GM19463 (cell line): Measurements from ENCODE around the gene GANC.

Experiments
- ATAC-seq: cut with Tn5 transposase; IDR thresholded peaks from one replicate; pipeline ENCODE4 v1.9.1; 2021; ENCODE audit warnings: mild to moderate bottlenecking, moderate library complexity; ENCODE audit not compliant: unreplicated experiment

Gene GANC

DNA sequence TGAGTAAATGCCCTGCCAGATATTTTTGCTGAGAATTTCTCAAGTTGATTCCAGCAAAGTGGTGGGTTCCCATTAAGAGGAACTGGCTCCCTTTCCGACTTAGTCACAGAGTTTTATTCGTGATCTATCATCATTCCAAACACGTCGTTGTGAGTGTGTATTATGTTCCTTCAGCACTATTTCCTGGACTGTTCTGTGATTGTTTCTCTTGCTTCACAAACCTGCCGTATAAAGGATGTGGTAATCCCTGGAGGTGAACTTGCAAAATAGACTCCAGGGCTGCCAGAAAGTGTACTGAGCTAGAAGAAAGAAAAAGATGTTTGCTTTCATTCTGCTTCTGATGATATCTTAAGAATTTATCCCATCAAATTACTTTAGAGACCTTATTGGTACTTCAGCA, 71.8 kb downstream of the GANC start:
- ATAC-seq: no peak

- no peak for ATAC-seq
Observed at GRCh38 chr15:42345504-42345903, 72.5 kb downstream of the GANC start.

- ATAC-seq: no peak
Observed at GRCh38 chr15:42348083-42348482, 75.1 kb downstream of the GANC start.

GRCh38 chr15:42349186-42349585, 76.2 kb downstream of the GANC start:
- ATAC-seq: no peak

DNA sequence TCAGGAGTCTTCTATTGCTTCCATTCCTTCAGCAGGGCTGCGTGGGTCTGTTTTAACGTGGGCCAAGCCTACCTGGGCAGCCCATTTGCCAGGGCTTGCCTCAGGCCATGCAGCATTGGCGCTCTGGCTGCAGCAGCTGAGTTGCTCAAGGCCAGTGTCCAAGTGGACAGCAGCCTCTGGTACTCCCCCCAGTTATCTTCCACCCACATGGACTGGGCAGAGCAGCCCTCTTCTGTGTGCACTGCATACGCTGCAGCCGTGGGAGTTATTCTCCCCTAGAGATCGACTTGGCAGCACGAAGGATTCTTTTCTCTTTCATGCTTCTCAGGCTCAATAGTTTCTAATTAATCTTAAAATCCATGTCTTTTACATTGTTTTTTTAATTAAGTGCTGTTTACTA, 79.4 kb downstream of the GANC start:
- ATAC-seq: no peak

DNA sequence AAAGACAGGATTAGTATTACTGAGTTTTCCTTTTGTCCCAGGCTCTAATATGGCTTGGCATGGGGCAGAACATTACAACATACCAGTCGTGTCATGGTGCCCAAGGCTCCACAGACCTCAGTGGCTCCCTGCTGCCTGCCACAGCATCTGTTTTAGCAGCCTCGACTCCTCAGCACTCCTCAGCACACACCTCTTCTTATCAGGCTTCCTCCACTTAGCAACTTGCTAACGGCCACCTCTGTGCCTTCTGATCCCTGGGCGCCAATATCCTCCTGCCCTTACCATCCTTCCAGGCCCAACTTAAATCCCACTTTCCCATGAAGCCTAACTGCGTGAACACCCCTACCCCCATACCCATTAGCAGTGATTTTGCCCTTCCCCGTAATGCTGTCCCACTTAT, 80.1 kb downstream of the GANC start:
- no peak for ATAC-seq

DNA sequence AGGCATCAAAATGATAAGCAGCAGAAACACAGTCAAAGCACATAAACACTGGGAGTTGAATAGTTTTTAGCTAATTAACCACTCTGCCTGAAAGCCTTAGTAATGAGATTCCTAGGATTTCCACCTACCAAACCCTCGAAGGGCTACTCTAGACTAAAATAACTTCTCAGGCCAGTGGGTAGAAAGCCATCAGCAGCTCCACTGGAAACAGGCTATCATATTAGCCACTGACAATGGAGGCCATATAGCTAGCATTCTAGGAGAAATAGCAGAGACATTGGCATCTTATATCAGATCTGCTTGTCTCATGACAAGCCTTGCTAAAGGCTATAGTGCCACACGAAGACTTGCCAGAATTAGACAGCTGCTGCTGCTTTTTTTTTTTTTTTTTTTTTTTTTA, 81.8 kb downstream of the GANC start:
- no peak for ATAC-seq

DNA sequence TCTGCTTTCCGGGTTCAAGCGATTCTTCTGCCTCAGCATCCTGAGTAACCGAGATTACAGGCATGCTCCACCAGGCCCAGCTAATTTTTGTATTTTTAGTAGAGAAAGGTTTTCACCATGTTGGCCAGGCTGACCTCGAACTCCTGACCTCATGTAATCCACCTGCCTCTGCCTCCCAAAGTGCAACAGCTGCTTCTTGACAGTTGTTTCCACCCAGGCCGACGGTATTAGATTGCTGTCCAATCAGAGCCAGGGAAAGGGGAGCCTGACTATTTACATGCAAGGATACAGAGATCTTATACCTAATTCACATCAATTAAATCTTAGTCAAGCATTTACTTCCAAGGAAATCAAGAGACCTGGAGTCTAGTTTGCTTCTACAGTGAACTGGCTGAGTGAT, 82.3 kb downstream of the GANC start:
- no peak for ATAC-seq

- no peak for ATAC-seq
Observed at GRCh38 chr15:42356851-42357250, 83.8 kb downstream of the GANC start.

GRCh38 chr15:42358141-42358540, 85.1 kb downstream of the GANC start:
- no peak for ATAC-seq

- ATAC-seq: no peak
Observed at GRCh38 chr15:42359249-42359648, 86.2 kb downstream of the GANC start, which contains the start of gene CAPN3. TSS of gene CAPN3 (plus strand) at chr15:42359501. CDS start at chr15:42359806, 305 bp downstream.

DNA sequence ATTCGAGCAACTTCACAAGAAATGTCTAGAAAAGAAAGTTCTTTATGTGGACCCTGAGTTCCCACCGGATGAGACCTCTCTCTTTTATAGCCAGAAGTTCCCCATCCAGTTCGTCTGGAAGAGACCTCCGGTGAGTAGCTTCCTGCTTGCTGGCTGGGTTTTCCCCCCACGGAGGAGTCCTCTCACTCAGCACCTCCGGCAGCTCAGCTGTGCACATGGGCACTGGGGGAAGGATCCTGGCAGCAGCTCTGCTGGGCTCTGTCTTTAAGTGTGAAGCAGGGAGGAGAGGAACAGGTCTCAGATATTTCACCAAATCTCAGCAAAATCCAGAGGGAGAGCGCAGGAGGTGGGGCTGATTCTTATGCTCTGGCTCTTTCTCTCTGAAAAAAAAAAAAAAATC, 87.0 kb downstream of the GANC start:
- ATAC-seq: no peak

GRCh38 chr15:42360535-42361112, 87.6 kb downstream of the GANC start:
- ATAC-seq: no peak

DNA sequence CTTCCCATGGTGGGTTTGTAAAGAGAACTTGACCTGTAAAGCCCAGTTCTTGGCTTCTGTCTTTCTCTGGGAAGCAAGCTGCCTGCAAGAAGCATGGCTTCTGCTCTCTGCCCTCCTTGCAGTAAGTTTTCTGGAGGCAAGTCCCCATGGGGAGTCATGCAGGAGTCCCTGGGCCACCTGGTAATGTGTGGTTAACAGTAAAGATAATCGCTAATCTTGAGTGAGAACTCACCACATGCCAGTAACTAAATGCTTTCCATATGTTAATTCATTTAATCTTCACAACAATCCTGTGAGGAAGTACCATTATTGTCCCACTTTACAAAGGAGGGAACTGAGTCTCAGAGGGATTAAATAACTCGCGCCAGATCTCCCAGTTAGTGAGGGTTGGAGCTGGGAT, 90.5 kb downstream of the GANC start:
- no peak for ATAC-seq

- no peak for ATAC-seq
Observed at GRCh38 chr15:42363942-42364341, 90.9 kb downstream of the GANC start.

DNA sequence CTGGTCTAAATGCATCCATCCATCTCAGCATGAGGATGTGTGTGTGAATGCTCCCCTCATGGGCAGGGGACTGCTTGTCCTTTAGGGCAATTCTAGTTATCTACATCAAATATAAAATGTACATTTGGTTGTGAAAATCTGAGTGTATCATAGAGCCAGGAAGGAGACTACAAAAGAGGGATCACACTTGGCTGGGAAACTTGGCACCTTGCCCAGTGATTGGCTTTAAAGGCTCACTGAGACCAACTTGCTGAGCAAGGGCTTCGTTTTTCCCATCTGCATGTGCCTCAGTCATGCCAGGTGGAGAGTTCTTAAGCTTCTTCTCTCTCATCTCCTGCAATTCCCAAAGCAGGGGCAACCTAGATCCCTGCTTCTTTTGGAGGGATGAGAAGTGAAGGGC, 91.5 kb downstream of the GANC start:
- ATAC-seq: no peak

DNA sequence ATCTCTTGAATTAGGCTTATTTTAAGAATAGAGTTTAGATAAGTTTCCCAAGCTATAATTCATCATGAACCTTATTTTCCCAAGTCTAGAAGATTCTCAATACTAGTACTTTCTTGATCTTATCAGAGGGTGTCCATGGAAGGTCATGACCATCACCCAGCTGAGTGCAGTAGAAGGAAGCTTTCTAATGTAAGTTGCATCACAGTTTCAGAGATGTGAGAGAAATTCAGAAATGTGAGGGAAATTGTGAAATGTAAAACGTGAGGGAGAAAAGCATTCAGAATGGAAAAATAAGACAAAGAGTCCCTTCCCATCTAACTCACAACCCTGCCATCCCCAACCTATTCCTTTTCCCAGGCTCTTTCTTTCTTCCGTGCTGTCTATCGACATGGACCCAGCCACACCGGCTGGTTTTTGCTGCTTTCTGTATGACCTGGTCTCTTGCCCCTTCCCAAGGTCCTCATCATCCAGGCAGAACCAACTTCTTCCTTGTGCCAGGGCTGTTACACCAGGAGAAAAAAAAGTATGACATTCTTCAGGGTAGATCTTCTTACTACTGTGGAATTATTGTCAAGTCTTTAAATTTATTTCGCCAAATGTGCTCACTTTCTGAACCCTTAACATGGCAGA, 93.0 kb downstream of the GANC start:
- no peak for ATAC-seq

DNA sequence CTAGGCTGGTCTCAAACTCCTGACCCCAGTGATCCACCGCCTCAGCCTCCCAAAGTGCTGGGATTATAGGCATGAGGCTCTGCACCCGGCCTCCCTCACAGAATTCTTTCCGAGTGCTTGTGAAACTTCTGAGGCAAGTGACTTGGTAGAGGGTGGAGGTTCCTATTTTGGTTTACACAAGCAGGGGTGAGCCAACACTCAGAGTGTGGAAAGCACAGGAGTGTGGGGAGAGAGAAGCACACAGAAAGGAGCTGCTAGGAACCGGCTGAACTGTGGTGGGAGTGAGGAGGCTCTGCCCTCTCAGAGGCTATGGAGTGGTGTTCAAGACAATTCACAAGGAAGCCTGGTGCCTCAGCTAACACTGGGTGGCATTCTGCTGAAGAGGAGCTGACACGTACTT, 94.0 kb downstream of the GANC start:
- ATAC-seq: no peak

DNA sequence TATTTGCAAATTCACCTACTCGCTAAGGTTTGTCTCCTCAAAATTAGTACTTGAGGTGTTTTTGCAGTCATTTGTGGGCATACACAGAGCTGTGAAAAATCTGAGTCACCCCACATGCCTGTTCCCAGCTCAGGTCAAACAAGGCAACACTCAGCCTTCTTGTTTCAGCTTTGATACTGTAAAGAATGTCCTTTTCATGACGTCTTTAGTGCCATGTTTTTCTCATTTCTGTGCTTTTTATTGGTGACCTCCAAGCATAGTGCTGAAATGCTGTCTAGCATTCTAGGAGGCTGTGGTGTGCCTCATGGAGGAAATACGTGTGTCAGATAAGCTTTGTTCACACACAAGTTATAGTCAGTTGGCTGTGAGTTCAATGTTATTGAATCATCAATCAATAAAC, 95.1 kb downstream of the GANC start:
- ATAC-seq: no peak

GRCh38 chr15:42371096-42371495, 98.1 kb downstream of the GANC start:
- ATAC-seq: no peak

- ATAC-seq: no peak
Observed at GRCh38 chr15:42373274-42373673, 100.3 kb downstream of the GANC start.

- no peak for ATAC-seq
Observed at GRCh38 chr15:42373936-42374335, 100.9 kb downstream of the GANC start.

- ATAC-seq: no peak
Observed at GRCh38 chr15:42374810-42375209, 101.8 kb downstream of the GANC start.
